CD4-positive, CD25-positive, alpha-beta regulatory T cell (primary cell): ENCODE results near the gene FCSK. TPM values are rescaled to one million over a fixed set of nuclear protein-coding genes. Genes with fewer than 3 reads are reported as not detected.

Source experiments
- ATAC-seq, 2 donors: fragments of 150-1000 bp; cut with Tn5 transposase; one replicate each; pipeline ENCODE4 v1.10.0; 2021; ENCODE audit warnings: low read depth in 2 of 2, moderate number of reproducible peaks in 2 of 2, moderate library complexity in 1 of 2
- DNase-seq, 3 donors: peaks; one replicate each; pipeline versions ENCODE4 v3.0.0 to v3.0.0-alpha.2; 2012 to 2022; ENCODE audit warnings: mixed read lengths in 1 of 3
- H3K27ac ChIP-seq: one replicate; pipeline ENCODE4 v1.7.0; 2013; ENCODE audit warnings: mild to moderate bottlenecking, low read length; ENCODE audit not compliant: insufficient read depth, poor library complexity, severe bottlenecking
- H3K27me3 ChIP-seq: one replicate; pipeline ENCODE4 v1.7.0; 2013; ENCODE audit warnings: low read length; ENCODE audit not compliant: control insufficient read depth, insufficient read depth
- H3K36me3 ChIP-seq: one replicate; pipeline ENCODE4 v1.7.0; 2013; ENCODE audit warnings: mild to moderate bottlenecking, low read length, moderate library complexity; ENCODE audit not compliant: control insufficient read depth, insufficient read depth
- H3K4me1 ChIP-seq: 2 replicates; pipeline ENCODE4 v1.7.0; 2013; ENCODE audit warnings: mild to moderate bottlenecking, low read length; ENCODE audit not compliant: insufficient read depth, control insufficient read depth, poor library complexity, severe bottlenecking
- H3K4me3 ChIP-seq: one replicate; pipeline ENCODE4 v1.7.0; 2013; ENCODE audit warnings: low read depth, mild to moderate bottlenecking, low read length, moderate library complexity
- H3K9me3 ChIP-seq, 2 experiments: 1 replicate in 1 of 2; 2 replicates in 1 of 2; pipeline ENCODE4 v1.7.0; 2013; ENCODE audit warnings: low read length in 2 of 2, mild to moderate bottlenecking in 1 of 2, moderate library complexity in 1 of 2; ENCODE audit not compliant: control insufficient read depth in 2 of 2
- H3K27ac Mint-ChIP-seq, 3 donors: one replicate each; pipeline ENCODE4 v1.8.0; 2020 to 2022; ENCODE audit warnings: mild to moderate bottlenecking in 3 of 3, mixed read lengths in 3 of 3, moderate library complexity in 2 of 3
- H3K27me3 Mint-ChIP-seq: one replicate; pipeline ENCODE4 v1.8.0; 2022; ENCODE audit warnings: mild to moderate bottlenecking, mixed read lengths
- H3K36me3 Mint-ChIP-seq: one replicate; pipeline ENCODE4 v1.8.0; 2020; ENCODE audit warnings: mixed read lengths
- H3K4me1 Mint-ChIP-seq, 4 donors: one replicate each; pipeline ENCODE4 v1.8.0; 2020 to 2022; ENCODE audit warnings: mixed read lengths in 4 of 4, mild to moderate bottlenecking in 1 of 4
- H3K4me3 Mint-ChIP-seq, 4 donors: one replicate each; pipeline ENCODE4 v1.8.0; 2020 to 2022; ENCODE audit warnings: mild to moderate bottlenecking in 4 of 4, mixed read lengths in 4 of 4, moderate library complexity in 3 of 4
- H3K9me3 Mint-ChIP-seq, 7 donors: one replicate each; pipeline ENCODE4 v1.8.0; 2020 to 2022; ENCODE audit warnings: mixed read lengths in 7 of 7, mild to moderate bottlenecking in 3 of 7, moderate library complexity in 2 of 7
- polyA plus RNA-seq, 4 donors: library from polyadenylated mRNA; unstranded; fragments of 300-500 nt; fragmentation: Illumina TruSeq; gene quantifications; one replicate each; pipeline ENCODE4 v1.2.3, GENCODE V29; 2021
- total RNA-seq: library from RNA; stranded (reverse); gene quantifications from one replicate; pipeline ENCODE4 v1.2.3, GENCODE V29; 2022

FCSK gene
- total and polyA plus RNA-seq, 5 donors from 2014 or later = 5.7 to 28.5 (median 9.2) TPM

DNA sequence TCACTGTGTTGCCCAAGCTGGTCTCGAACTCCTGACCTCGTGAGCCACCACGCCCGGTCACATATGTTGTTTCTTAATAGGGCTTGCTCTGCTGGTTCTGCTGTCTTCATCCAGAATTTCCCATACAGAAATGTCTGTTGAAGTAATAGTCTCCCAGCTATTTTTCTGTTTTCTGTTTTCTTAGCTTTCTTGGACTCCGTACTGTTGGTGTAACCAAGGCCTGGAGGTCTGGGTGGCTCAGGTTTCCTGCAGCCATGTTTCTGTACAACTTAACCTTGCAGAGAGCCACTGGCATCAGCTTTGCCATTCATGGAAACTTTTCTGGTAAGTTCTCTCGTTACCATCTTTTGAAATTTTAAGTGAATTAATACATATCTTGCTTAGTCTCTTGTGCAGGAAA, 72.0 kb downstream of the FCSK start:
- Histone ChIP-seq H3K4me1 (peaks cover 54% of the 10 kb centered on the region), H3K4me3 (peak overlapping the region; percentile 35), H3K27me3 (no peaks in the 10 kb centered on the region), H3K36me3 (peaks cover 39% of the 10 kb centered on the region), H3K27ac (peak overlapping the region; percentile 33), H3K9me3 (no peaks in the 10 kb centered on the region)
- no peak for ATAC-seq
- peaks cover 25 to 72% (median 53%) of the 10 kb centered on the region in 4 donors for H3K4me1 Mint-ChIP-seq
- H3K27me3 Mint-ChIP-seq = peaks cover 5% of the 10 kb centered on the region
- DNase-seq = no peak
- no peaks in the 10 kb centered on the region for H3K9me3 Mint-ChIP-seq
- peaks cover 20% of the 10 kb centered on the region for H3K36me3 Mint-ChIP-seq
- peak overlapping the region; percentile 42 to 98 (median 88) for H3K27ac Mint-ChIP-seq
- peak overlapping the region; percentile 82 to 97 (median 90) for H3K4me3 Mint-ChIP-seq

DNA sequence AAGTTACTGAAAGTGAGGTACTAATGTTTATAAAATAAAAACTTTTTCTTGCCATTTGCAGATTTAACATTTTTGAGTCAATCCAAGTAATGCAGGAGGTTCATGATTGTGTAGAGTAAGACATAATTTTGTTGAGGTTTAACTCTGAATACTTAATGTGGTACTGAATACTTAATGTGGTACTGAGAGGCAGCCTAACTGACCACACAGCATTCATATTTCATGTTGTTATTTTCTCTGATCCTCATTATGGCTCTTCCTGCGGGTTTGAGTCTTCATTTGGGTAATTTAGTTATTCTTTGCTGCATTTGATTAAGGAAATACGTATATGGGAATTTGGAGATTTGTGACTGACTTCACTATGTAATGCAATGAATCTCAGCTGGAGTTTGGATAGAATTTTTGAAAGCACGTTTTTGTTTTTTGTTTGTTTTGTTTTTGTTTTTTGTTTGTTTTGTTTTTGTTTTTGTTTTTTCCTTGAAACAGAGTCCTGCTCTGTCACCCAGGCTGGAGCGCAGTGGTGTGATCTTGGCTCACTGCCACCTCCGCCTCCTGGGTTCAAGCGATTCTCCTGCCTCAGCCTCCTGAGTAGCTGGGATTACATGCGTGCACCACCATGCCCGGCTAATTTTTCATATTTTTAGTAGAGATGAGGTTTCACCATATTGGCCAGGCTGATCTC, 73.1 kb downstream of the FCSK start:
- Mint-ChIP-seq H3K4me1 (peaks cover 23 to 71% (median 50%) of the 10 kb centered on the region in 4 donors), H3K4me3 (peak overlapping the region in 3 of 4 donors; percentile 82 to 97 (median 87)), H3K9me3 (no peaks in the 10 kb centered on the region), H3K27ac (peak overlapping the region; percentile 21 to 98 (median 88)), H3K27me3 (peaks cover 4% of the 10 kb centered on the region), H3K36me3 (peaks cover 27% of the 10 kb centered on the region)
- Histone ChIP-seq H3K27ac (no peak overlapping the region), H3K4me3 (peak overlapping the region; percentile 35), H3K36me3 (peaks cover 50% of the 10 kb centered on the region), H3K4me1 (peaks cover 46% of the 10 kb centered on the region), H3K9me3 (no peaks in the 10 kb centered on the region), H3K27me3 (no peaks in the 10 kb centered on the region)
- ATAC-seq (no peak), DNase-seq (no peak)

DNA sequence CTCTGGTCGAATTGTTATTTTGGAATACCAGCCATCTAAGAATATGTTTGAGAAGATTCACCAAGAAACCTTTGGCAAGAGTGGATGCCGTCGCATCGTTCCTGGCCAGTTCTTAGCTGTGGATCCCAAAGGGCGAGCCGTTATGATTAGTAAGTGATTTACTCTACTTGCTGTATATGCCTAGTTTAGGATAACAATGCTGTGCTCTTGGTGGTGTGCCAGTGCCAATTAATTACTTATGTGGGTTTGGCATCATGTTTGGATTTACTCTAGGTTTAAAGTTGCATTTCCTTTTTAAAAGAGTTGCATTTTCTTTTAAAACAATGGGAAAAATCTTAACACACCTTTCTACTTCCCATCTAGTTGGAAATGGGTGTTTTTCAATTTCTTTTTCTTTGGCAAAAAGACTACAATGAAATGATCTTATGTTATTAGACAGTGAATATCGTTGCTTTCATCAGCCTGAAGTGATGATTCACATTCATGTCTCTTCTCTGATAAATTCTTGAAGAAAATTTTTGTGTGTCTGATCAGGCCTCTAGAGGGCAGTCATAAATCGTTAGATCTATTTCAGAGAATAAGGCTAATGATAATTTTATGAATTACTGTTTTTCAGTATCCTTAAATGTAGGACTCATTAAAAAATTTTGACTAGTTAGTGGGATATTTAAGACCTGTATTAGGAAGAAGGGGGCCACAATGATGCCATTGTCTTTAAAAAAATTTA, 74.8 kb downstream of the FCSK start:
- no peaks in the 10 kb centered on the region for H3K27me3 ChIP-seq
- Mint-ChIP-seq H3K4me3 (peak overlapping the region; percentile 44 to 91 (median 58)), H3K27ac (peak overlapping the region; percentile 38 to 86 (median 62)), H3K9me3 (no peaks in the 10 kb centered on the region), H3K27me3 (no peaks in the 10 kb centered on the region), H3K36me3 (peaks cover 40% of the 10 kb centered on the region), H3K4me1 (peaks cover 27 to 67% (median 52%) of the 10 kb centered on the region in 4 donors)
- H3K36me3 ChIP-seq = peaks cover 67% of the 10 kb centered on the region
- peak overlapping the region; percentile 34 for H3K4me3 ChIP-seq
- DNase-seq (peak in 2 of 3 donors; percentile 40 to 66), ATAC-seq (peak in 1 of 2 donors; percentile 62)
- peaks cover 41% of the 10 kb centered on the region for H3K4me1 ChIP-seq
- H3K27ac ChIP-seq = no peak overlapping the region
- no peaks in the 10 kb centered on the region for H3K9me3 ChIP-seq

Other genes starting within 250 kb of the FCSK start
- 29.6 TPM for gene EXOSC6, start 202.7 kb upstream of the FCSK start, total RNA-seq
- gene EXOSC6, start 202.7 kb upstream of the FCSK start, polyA plus RNA-seq = 10 to 100 TPM in 2 of 4 donors, 1 to 10 TPM in 2; 5.2 to 12.4 (median 9.6) TPM
- 25.2 TPM for gene AARS1, start 165.1 kb upstream of the FCSK start, total RNA-seq
- 10 to 100 TPM; 29.5 to 34.5 (median 30.5) TPM for gene AARS1, start 165.1 kb upstream of the FCSK start, polyA plus RNA-seq
- gene DDX19B, start 155.4 kb upstream of the FCSK start, total RNA-seq = 47.0 TPM
- 10 to 100 TPM; 51.6 to 62.5 (median 56.8) TPM for gene DDX19B, start 155.4 kb upstream of the FCSK start, polyA plus RNA-seq
- gene DDX19A, start 107.7 kb upstream of the FCSK start, total RNA-seq = 53.7 TPM
- gene DDX19A, start 107.7 kb upstream of the FCSK start, polyA plus RNA-seq = 10 to 100 TPM; 26.3 to 40.5 (median 30.8) TPM
- gene ST3GAL2, start 15.5 kb upstream of the FCSK start, total RNA-seq = 22.1 TPM
- 10 to 100 TPM; 10.5 to 17.5 (median 14.6) TPM for gene ST3GAL2, start 15.5 kb upstream of the FCSK start, polyA plus RNA-seq
- 57.4 TPM for gene COG4, start 69.0 kb downstream of the FCSK start, total RNA-seq
- 10 to 100 TPM; 37.5 to 73.2 (median 48.1) TPM for gene COG4, start 69.0 kb downstream of the FCSK start, polyA plus RNA-seq
- gene SF3B3, start 69.2 kb downstream of the FCSK start, total RNA-seq = 190 TPM
- 100 to 1,000 TPM; 110 to 165 (median 136) TPM for gene SF3B3, start 69.2 kb downstream of the FCSK start, polyA plus RNA-seq
- gene IL34, start 192.0 kb downstream of the FCSK start, total RNA-seq = not detected
- gene IL34, start 192.0 kb downstream of the FCSK start, polyA plus RNA-seq = not detected
- 2.9 TPM for gene MTSS2, start 231.5 kb downstream of the FCSK start, total RNA-seq
- gene MTSS2, start 231.5 kb downstream of the FCSK start, polyA plus RNA-seq = not detected